Subcutaneous abdominal adipose tissue (tissue), 5 donors: Measurements from ENCODE around the gene PLCB1.
"Not testable (repeated sequence)": the region's sequence is repeated elsewhere in the genome, so short reads cannot be mapped to it uniquely, and the experiment has no call there.

Source experiments
- H3K27ac ChIP-seq: one replicate; pipeline ENCODE4 v1.7.0; 2013; ENCODE audit warnings: low read depth, mild to moderate bottlenecking, inconsistent platforms, low read length, moderate library complexity
- H3K27me3 ChIP-seq, 5 donors: one replicate each; pipeline ENCODE4 v1.7.0; 2013; ENCODE audit warnings: low read length in 5 of 5, inconsistent platforms in 1 of 5; ENCODE audit not compliant: control insufficient read depth in 5 of 5, insufficient read depth in 4 of 5
- H3K36me3 ChIP-seq, 5 donors: one replicate each; pipeline ENCODE4 v1.7.0; 2013; ENCODE audit warnings: low read length in 5 of 5; ENCODE audit not compliant: control insufficient read depth in 5 of 5, insufficient read depth in 5 of 5
- H3K4me1 ChIP-seq, 5 donors: one replicate each; pipeline ENCODE4 v1.7.0; 2013; ENCODE audit warnings: low read length in 5 of 5, mild to moderate bottlenecking in 3 of 5, moderate library complexity in 1 of 5; ENCODE audit not compliant: control insufficient read depth in 5 of 5, insufficient read depth in 5 of 5
- H3K4me3 ChIP-seq, 5 donors: one replicate each; pipeline ENCODE4 v1.7.0; 2013; ENCODE audit warnings: low read length in 5 of 5, low read depth in 1 of 5
- H3K9ac ChIP-seq, 5 donors: one replicate each; pipeline ENCODE4 v1.7.0; 2013; ENCODE audit warnings: low read length in 5 of 5, mild to moderate bottlenecking in 4 of 5, moderate library complexity in 3 of 5
- H3K9me3 ChIP-seq, 5 donors: one replicate each; pipeline ENCODE4 v1.7.0; 2013; ENCODE audit warnings: low read length in 5 of 5; ENCODE audit not compliant: control insufficient read depth in 5 of 5
- donor health status: healthy.
- donor health status: healthy.
- donor health status: healthy.
- donor health status: healthy.
- donor health status: healthy.

Gene PLCB1

DNA sequence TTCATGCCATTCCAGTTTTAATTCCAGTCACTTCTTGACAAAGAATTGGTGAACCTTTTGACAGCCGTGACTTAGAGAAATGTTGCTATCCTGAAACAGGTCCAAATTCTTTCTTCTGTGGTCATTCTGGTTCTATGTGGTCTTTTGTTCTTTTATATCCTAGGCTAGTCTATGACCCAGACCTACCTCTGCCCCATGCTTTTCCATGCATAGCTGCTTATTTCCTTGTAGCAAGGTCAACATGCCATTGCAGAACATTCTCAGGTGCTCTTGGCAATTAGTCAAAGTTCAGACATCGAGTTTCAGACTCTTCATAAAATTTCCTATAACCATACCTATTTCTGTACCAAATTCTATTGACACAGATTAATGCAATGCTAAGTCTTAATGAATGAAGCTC lies 202.6 kb downstream of the PLCB1 start:
- Histone ChIP-seq H3K9me3 (no peaks in the 10 kb centered on the region), H3K4me3 (no peak overlapping the region), H3K9ac (no peak overlapping the region), H3K27me3 (no peaks in the 10 kb centered on the region), H3K27ac (no peak overlapping the region), H3K36me3 (no peaks in the 10 kb centered on the region), H3K4me1 (peaks cover 0 to 8% (median 0%) of the 10 kb centered on the region in 5 donors)

DNA sequence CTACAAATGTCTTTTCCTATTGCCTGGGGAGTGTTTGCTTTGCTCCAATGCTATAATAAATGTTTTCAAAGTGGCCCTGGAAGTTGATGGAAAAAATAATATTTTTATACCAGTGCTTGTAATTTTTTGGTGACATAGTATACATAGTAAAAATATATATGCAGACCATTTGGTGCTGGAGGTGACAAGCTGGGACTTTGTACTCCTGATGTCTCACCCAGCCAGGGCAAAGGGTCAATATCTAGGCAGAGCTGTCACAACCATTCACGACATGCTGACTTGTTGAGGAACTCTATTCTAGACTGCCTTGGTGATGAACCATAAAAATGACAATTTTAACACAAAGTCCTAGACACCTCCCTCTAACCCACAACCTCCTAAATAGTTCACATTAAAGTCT lies 203.0 kb downstream of the PLCB1 start:
- Histone ChIP-seq H3K27me3 (no peaks in the 10 kb centered on the region), H3K9me3 (no peaks in the 10 kb centered on the region), H3K9ac (no peak overlapping the region), H3K27ac (no peak overlapping the region), H3K4me3 (no peak overlapping the region), H3K4me1 (peaks cover 0 to 8% (median 0%) of the 10 kb centered on the region in 5 donors), H3K36me3 (no peaks in the 10 kb centered on the region)

DNA sequence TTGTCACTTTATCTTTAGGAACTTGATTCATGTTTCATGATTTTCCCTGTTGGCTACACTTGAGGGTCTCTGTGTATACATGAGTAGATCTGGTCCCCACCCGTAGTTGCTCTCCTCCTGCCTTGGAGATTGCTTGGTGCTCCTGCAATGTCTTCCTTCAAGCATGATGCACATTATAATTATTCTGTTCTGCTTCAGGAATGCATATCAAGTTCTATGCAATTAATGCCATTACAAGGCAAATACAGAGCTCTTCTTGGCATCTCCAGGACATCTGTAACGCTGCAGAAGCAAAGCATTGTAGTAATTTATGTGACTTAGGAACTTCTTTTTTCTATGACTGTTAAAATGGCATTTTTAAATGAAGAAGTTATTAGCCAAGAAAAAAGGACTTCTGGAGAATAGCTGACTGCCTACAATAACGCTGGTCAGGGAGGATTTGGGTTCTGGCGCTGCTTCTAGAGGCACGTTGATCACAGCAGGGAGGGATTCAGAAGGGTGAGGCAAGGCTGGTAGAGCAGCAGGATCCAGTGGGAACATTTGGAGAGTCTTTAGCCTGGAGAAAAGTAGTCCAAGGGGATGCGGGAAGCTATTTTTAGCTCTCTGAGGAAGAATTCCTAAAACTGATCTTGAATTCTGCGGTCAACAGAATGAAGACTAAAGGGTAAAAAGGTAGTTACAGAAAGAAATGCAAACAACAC lies 203.6 kb downstream of the PLCB1 start:
- no peaks in the 10 kb centered on the region for H3K36me3 ChIP-seq
- peaks cover 0 to 8% (median 0%) of the 10 kb centered on the region in 5 donors for H3K4me1 ChIP-seq
- no peak overlapping the region for H3K27ac ChIP-seq
- no peaks in the 10 kb centered on the region for H3K27me3 ChIP-seq
- H3K4me3 ChIP-seq = no peak overlapping the region
- no peaks in the 10 kb centered on the region for H3K9me3 ChIP-seq
- no peak overlapping the region for H3K9ac ChIP-seq

DNA sequence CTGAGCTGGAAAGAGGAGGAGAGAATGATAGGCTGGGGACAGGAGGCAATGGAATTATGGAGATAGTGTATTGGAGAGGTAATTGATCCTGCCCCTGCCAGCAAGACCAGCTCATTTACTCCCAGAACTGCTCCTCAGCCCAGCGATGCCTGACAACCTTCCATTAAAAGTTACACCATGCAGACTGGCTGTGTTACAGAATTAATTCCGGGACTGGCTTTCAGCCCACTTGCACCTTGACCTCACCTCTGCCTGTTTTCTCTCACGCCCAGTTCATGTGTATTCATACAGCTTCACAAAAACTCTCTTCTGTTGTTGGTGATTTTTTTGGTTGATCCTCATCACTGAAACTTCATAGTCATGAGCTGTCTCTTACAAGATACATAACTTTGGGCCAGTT lies 207.3 kb downstream of the PLCB1 start:
- Histone ChIP-seq H3K9ac (no peak overlapping the region), H3K36me3 (no peaks in the 10 kb centered on the region), H3K4me3 (no peak overlapping the region), H3K4me1 (peaks cover 0 to 3% (median 0%) of the 10 kb centered on the region in 5 donors), H3K27me3 (no peaks in the 10 kb centered on the region), H3K27ac (no peak overlapping the region), H3K9me3 (no peaks in the 10 kb centered on the region)

DNA sequence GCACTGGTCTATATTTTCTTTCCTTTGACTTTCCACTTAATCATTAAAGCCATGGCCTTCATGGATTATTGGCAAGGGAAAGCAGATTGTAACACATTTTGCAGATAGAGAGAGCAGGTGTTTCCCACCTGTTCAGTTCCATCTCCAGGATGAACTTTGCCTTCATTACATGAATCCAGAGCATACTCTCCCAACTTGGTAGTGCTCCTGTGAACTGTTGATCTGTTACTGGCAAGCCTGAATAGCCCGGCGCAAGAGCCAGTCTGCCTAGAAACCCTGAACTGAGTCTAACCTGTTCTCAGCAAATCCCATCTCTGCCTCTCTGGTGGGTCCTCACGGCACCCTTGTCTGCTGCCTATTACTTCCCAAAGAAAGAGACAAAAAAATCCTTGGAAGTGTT lies 210.3 kb downstream of the PLCB1 start:
- H3K4me3 ChIP-seq = no peak overlapping the region
- no peak overlapping the region for H3K9ac ChIP-seq
- no peaks in the 10 kb centered on the region for H3K36me3 ChIP-seq
- H3K4me1 ChIP-seq = peaks cover 0 to 21% (median 9%) of the 10 kb centered on the region in 5 donors
- H3K9me3 ChIP-seq = no peaks in the 10 kb centered on the region
- no peak overlapping the region for H3K27ac ChIP-seq
- no peaks in the 10 kb centered on the region for H3K27me3 ChIP-seq

DNA sequence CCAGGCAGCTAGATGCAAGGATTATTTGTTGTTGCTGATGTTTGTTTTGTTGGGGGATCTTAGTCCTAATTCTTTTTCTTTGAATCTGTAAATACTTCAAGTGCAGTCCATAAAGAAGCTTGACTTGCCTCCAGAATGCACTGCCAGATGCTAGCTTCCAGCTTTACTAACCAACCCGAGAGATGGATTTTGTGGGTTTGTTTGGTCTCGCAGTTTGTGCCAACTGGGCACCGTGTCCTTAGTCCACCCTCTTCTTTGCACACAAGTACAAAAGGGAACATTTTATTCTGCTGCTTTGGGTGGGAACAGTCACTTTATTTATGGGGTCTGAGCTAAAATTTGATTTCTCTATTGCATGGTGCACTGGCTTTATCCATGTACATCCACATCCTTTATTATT lies 212.0 kb downstream of the PLCB1 start:
- H3K27ac ChIP-seq = no peak overlapping the region
- no peak overlapping the region for H3K4me3 ChIP-seq
- H3K4me1 ChIP-seq = peaks cover 0 to 22% (median 9%) of the 10 kb centered on the region in 5 donors
- no peaks in the 10 kb centered on the region for H3K9me3 ChIP-seq
- H3K27me3 ChIP-seq = no peaks in the 10 kb centered on the region
- no peak overlapping the region for H3K9ac ChIP-seq
- H3K36me3 ChIP-seq = no peaks in the 10 kb centered on the region

DNA sequence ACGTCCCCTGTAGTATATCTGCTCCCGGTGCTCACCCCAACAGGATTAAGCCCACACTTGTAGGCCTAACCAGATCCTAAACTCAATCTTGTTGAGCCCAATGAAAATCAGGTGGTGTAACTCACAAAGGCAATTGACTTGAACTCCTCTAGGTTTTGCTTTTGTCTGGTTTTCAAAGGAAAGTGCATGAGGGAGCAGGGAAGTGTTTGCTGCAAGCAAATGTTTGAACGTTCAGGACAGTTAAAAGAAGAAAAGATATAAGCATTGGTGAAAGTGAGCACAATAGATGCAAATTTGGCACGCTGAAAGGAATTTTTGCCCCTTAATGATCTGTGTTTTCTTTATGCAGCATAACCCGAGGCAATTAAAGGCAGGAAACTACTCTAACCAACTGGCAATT lies 212.6 kb downstream of the PLCB1 start:
- Histone ChIP-seq H3K27me3 (no peaks in the 10 kb centered on the region), H3K27ac (no peak overlapping the region), H3K4me3 (no peak overlapping the region), H3K4me1 (peaks cover 0 to 22% (median 9%) of the 10 kb centered on the region in 5 donors), H3K36me3 (no peaks in the 10 kb centered on the region), H3K9me3 (no peaks in the 10 kb centered on the region), H3K9ac (no peak overlapping the region)

DNA sequence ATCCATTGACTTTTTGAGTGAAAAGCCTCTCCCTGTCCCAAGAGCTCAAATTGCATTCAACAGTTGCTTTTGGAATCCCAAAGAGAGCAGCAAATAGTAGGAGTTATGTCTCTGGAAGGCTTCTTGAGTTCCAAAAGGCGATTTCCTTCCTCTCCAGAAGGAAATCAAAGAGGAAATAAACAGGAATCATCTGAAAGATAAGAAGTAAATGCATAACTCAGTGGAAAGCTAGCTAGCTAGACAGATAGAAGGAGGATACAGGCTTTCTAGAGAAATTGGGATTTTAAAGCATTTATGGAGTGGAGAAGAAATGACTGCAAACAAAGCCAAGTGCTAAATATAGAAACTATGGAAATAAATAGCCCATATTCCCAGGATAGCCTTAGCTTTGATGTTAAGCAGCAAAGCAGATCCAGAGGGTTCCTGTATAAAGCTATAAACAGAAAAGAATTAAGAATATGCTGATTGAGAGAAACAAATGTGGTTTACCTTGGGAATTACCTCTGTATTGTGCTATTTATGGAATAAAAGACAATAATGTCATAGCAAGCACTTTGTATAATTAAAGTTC lies 214.7 kb downstream of the PLCB1 start:
- no peak overlapping the region for H3K9ac ChIP-seq
- H3K36me3 ChIP-seq = no peaks in the 10 kb centered on the region
- no peak overlapping the region for H3K4me3 ChIP-seq
- H3K27ac ChIP-seq = no peak overlapping the region
- H3K9me3 ChIP-seq = no peaks in the 10 kb centered on the region
- H3K27me3 ChIP-seq = no peaks in the 10 kb centered on the region
- peaks cover 0 to 22% (median 9%) of the 10 kb centered on the region in 5 donors for H3K4me1 ChIP-seq

DNA sequence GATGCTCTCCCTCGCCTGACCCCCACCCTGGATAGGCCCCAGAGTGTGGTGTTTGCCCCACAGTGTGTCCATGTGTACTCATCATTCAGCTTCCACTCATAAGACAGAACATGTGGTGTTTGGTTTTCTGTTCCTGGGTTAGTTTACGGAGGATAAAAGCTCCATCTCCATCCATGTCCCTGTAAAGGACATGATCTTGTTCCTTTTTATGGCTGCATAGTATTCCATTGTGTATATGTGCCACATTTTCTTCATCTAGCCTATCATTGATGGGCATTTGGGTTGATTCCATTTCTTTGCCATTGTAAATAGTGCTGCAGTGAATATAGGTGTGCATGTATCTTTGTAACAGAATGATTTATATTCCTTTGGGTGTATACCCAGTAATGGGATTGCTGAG lies 218.2 kb downstream of the PLCB1 start:
- H3K27me3 ChIP-seq, H3K27ac ChIP-seq, H3K4me3 ChIP-seq, H3K36me3 ChIP-seq, H3K9ac ChIP-seq, H3K9me3 ChIP-seq: not testable (repeated sequence)
- peaks cover 0 to 15% (median 9%) of the 10 kb centered on the region in 5 donors for H3K4me1 ChIP-seq

DNA sequence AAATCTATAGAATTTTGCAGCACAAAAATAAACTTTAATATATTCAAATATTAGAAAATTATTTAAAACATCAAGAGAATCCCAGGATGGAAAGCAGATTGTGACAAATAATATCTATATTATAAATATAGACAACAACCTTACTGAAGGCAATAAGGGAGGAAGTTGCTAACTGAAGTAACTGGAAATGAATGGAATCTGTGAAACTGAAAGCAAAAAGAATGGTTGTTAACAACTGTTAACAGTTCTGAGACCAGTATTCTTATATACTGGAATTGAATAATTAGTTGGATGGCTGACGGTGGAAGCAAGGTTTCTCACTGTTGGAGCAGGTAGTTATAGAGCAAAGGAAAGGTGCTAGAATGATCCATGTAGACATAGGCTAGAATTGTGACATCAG lies 220.4 kb downstream of the PLCB1 start:
- no peaks in the 10 kb centered on the region for H3K4me1 ChIP-seq
- no peak overlapping the region for H3K4me3 ChIP-seq
- no peaks in the 10 kb centered on the region for H3K36me3 ChIP-seq
- H3K9ac ChIP-seq = no peak overlapping the region
- H3K27me3 ChIP-seq = no peaks in the 10 kb centered on the region
- H3K9me3 ChIP-seq = no peaks in the 10 kb centered on the region
- H3K27ac ChIP-seq = no peak overlapping the region
